Fibroblast of the conjunctiva (primary cell): ENCODE measurements around the gene STX16.
"Not testable (repeated sequence)": the region's sequence is repeated elsewhere in the genome, so short reads cannot be mapped to it uniquely, and the experiment has no call there.

Experiments used
- DNase-seq: peaks from one replicate; pipeline ENCODE4 v3.0.0-alpha.2; 2010; ENCODE audit warnings: low read depth

Gene STX16

DNA sequence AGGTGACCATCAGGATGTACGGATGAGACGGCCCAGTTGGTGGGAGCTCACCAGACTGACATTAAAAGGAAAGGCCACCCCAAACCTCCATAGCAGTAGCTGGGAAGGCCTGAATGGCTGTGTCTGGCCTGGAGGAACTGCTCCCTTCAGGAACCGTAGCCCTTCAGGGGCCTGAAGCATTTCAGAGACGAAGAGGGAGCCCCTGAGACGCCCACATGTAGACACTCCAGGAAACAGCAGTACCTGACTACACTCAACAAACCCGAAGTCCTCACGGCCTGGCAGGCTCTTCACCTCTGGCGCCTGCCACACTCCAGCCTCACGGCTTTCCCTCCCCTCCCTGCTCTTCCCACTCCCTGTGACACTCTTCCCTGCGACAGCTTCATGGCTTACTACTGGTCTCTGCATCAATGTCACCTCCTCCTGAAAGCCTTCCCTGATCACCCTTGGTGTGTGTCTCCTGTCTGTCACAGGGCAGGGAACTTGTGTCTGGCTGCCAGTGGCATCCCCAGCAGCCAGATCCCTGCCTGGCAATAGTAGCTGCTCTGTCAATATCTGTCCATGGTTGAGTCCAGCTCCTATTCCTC lies 14.6 kb upstream of the STX16 start:
- DNase-seq: no peak

DNA sequence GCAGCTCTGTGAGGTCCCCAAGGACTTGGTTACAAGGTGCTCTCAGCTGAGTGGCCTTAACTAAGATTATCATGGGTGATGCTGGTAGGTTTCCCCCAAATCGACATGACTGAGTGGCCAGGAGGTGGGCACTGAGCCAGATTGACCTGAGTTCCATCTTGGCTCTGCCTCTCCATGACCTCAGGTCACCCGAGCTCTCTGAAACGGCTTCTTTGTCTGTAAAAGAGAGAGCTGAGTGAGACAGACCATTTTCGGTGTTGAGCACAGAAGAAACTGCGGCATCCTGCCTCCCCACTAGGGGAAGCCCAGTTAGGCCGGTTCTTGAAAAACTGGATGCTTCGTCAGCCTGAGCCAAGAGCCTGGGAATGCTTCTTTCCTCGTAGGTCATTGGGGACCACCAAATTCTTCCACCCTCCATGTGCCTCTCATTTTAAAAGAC lies 14.1 kb upstream of the STX16 start:
- DNase-seq: no peak

DNA sequence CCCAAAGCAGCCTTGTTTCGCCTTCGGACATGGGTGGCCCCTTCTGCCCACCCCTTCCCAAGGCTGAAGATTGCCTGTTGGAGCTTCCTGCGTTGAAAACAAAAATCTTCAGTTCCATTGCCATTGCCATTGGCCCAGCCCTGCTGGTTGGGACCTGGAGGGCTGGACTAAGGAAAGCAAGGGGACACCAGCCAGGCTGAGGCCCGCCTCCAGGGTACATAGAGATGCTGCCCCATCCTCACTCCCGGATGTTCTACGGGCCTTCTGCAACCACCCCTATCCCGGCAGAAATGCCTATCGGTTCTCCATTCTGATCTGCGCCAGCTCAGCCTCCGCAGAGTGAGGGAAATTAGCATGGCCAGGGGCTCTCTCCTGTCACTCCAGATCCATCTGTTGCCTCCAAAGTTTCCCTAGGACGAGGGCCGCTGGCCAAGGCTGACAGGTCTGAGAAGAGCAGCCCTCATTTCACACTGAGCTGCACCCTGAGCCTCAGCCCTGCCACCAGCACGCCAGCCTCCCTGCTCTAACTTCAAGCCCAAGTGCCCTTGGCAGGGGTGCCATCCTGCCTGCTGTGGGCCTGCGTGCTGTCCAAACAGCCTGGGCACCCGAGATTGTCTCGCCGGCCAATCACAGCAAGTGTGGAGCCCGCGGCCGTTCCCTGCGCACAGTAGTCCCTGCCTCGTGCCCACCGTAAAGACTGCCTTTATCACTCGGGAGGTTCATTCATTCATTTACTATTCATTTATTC lies 13.4 kb upstream of the STX16 start:
- no peak for DNase-seq

DNA sequence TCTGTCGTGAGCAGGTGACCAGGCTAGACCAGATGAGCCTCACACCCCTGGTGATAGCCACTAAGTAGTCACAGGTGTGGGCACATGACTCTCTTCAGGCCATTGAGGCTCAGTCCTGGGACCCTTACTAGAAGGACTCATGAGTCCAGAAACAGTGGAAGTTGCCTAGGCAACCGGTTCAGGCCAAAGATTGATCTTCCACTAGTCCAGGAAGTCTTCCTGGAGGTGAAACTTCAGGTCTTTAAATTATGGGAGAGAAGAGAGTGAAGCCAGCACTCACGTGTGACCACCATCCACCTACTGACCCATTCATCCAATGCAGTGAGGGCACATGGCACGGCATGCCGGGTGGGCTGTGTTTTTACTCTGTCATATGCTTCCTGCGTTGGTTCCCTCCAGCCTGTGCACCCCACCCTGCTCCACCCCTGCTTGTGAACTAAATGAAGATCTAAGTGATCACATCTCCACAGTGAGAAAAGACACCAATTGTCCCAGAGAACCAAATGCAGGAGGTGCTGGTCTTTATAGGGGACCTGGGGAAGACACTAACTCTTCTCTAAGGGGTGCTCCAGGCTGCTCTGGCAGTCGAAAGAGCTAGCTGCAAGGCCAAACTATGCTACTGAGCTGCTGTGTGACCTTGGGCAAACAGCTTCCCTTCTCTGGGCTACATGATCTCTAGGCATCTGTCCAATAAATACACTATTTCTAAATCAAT lies 12.5 kb upstream of the STX16 start:
- DNase-seq: no peak

DNA sequence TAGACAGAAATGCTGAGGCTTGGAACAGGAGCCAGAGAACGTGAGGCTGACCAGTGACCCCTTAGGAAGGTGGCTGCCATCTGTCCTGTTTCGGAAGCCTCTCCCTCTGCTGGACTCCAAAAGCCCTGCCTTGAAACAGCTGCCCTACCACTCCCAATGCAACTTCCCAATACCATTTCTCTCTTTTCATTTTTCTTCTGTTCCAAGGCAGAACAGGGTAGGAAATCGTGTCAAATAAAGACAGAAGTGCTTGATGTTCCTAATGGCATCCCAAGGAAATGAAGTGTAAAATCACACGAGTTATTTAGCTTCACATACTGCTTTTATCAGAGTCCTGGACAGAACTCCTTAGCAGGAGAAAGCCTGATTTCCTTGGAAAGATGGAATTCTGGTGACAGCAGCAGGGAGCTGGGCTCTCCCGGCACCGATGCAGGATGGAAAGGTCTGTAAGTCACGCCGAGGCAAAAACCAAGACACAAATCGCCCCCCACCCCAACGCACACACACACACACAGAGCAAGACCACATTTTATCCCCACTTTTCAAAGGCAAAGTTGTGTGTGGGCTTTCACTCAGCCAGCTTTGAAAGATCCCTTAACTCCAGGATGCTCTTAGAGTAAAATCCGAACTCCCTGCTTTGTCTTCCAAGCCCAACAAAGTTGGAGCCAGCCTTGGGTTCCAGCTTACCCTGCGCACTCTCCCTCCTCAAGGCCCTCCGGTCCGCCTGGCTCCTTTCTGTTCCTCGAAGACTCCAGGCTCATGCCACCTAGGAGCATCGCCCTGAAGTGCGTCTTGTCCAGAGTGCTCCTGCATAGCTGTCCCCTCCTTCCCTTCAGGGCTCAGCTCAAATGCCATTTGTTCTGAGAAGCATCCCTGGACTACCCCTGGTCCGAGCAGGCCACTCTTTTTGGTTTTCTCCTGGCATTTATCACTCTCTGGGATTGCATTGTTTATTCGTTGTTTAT lies 11.6 kb upstream of the STX16 start:
- no peak for DNase-seq

DNA sequence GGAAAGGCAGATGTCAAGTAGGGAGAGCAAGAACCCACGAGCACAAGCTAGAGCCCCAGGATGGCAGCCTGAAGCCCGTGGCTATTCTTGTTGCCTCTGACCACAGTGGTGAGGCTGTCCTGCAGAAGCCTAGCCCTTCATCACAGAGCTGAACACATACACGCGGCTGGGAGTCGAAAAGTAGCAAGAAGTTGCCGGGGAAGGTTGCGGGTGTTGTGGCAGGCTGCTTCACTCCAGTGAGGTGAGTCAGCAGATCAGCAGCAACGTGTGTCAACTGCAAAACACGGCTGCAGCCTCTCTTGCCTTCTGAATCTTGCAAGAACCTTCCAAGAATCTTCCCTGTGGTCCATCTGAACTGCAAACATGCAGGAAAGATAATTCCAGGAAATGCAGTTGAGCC lies 10.6 kb upstream of the STX16 start:
- DNase-seq: no peak

DNA sequence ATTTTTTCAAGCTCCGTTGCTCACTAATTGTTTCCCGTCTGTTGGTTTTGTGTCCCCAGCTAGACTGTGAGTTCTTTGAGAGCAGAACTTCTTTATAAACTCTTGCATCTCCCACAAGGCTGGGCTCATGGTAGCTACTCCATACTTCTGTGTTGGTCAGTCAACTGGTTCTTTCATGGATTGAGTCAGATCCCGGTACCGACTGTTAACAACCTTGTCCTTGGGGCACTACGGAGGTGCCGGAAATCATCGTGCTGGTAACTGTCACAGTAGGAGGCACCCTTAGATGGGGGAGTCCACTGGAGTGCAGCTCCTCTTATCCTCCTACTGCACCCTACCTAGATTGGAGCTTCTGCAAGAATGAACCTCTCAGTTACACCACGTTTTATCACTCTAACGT lies 8.6 kb upstream of the STX16 start:
- DNase-seq: no peak

DNA sequence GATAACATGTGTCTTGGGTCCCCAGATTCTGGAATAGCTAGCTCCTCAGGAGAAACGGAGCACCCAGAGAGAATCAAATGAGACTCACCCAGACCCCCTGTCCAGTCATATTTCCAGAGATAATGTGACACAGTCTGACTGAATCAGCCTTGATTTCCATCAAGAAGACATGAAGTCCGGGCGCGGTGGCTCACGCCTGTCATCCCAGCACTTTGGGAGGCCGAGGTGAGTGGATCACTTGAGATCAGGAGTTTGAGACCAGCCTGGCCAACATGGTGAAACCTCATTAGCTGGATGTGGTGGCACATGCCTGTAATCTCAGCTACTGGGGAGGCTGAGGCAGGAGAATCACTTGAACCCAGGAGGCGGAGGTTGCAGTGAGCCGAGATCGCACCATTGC lies 8.2 kb upstream of the STX16 start:
- not testable (repeated sequence) for DNase-seq

DNA sequence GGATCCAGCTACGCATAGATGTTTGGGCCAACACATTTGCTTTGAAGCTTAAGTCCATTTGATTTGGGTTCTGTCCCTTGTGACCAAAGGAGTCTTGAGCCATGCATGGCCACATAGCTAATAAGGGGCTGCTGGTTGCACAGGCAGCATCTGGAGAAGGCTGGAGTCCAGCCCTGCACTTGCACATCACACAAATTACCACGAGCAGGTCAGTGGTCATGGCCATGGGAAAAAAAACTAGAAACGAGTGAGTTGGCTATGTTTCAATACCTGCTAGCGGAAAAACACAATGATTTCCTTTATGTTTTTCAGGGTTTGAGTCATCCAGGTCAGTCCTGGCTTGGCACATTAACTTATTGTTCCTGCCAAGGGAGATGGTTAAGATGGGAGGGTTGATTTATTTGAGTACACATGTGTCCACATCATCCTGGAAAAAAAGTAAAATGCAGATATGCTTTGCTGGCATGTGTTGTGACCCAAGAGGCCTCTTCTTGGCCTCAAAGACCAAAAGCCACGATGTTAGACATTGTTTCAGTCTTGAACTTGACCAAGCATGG lies 5.6 kb upstream of the STX16 start:
- no peak for DNase-seq

DNA sequence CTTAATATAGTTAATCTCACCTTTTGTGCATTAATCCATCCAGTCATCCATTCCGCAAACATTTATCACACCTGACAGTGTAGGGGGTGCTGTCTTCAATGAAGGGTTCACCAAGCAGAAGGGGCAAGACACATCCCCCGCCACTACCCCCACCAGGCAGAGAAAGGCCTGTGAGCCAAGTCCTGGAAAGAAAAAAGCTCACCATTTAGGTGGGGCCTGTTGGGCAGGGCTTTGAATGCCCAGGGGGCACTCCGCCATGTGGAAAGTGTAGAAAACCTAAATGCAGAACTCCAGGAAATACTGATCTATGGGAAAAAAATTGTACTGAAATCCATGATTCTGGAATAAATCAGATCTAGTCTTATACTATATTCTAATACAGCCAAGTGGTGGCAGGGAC lies 4.8 kb upstream of the STX16 start:
- DNase-seq: no peak

DNA sequence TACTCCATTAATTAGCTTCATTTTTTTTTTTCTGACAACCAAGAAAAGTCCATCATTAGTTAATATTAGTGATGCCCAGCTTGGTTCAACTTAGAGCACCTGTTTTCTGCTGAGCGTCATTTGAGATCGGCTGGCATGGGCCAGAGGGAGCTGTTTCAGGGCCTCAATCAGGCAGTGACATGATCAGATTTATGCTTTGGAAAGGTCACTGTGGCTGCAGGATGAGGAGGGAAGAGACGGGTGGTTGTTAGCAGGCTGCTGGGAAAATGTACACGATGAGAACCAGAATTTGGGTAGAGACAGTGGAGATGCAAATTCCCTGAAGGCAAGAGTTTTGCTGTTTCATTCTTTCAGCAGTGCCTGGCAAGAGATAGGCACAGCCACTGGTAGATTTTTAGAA lies 4.4 kb upstream of the STX16 start:
- no peak for DNase-seq

DNA sequence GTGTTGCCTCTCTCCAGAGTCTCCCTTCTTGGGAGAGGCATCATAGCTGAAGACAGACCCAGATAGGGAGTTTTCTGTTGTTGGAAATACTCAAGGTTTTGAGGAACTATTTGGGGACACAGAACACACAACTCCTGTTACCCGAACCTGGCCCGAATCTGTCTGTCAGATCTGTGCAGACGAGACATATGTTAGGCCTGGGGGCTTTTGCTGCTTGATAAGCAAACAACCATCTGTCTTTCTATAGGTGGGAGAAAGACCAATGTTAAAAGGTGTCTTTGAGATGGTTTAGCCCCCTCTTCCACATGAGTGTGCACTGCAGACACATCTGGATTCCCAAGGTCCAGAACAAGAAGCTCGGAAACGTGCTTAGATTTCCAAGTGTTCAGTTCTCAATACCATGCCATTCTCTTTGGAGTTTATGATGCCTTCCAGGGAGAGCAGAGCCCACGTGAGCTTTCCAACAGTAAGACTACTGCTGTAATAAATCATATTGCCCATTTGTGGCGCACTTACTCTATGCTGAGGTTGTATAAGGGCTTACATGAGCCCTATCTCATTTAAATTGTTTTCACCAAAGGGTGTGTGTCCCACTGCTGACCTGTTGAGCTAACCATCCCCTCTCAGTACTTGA lies 3.8 kb upstream of the STX16 start:
- no peak for DNase-seq

DNA sequence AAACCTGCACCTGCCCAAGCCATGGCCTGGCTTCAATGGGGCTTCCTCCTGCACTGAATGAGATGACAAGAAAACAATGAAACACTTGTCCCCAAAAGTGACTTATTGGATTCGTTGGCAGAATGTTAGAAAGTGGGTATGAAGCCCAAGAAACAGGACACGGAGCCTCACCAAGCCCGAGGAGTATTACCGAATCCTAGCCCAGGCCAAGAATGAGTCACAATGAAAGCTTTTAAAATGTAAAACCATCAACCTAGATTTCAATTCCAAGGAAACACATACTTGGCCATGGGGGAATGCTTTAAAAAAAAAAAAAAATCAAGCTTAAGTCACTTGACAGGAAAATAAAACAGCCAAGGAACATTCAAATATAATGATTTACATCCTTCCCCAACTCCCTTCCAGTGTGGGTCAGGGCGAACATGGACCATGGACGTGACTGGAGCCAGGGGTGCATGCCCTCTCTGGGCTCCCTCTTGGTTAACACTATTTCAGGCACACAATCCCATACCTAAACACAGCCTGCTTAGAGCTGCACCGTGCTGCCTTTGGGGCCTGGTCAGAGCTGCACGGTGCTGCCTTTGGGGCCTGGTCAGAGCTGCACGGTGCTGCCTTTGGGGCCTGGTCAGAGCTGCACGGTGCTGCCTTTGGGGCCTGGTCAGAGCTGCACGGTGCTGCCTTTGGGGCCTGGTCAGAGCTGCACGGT lies 3.1 kb upstream of the STX16 start:
- DNase-seq: no peak

DNA sequence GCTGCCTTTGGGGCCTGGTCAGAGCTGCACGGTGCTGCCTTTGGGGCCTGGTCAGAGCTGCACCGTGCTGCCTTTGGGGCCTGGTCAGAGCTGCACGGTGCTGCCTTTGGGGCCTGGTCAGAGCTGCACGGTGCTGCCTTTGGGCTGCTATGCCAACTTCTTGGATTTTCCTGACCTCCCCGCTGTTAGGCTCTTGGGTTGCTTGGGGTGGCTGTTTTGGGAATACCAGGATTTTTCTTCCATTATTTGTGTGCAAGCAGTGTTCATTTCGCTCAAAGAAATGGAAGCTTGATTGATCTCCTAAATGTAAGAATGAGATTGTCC lies 2.6 kb upstream of the STX16 start:
- not testable (repeated sequence) for DNase-seq

DNA sequence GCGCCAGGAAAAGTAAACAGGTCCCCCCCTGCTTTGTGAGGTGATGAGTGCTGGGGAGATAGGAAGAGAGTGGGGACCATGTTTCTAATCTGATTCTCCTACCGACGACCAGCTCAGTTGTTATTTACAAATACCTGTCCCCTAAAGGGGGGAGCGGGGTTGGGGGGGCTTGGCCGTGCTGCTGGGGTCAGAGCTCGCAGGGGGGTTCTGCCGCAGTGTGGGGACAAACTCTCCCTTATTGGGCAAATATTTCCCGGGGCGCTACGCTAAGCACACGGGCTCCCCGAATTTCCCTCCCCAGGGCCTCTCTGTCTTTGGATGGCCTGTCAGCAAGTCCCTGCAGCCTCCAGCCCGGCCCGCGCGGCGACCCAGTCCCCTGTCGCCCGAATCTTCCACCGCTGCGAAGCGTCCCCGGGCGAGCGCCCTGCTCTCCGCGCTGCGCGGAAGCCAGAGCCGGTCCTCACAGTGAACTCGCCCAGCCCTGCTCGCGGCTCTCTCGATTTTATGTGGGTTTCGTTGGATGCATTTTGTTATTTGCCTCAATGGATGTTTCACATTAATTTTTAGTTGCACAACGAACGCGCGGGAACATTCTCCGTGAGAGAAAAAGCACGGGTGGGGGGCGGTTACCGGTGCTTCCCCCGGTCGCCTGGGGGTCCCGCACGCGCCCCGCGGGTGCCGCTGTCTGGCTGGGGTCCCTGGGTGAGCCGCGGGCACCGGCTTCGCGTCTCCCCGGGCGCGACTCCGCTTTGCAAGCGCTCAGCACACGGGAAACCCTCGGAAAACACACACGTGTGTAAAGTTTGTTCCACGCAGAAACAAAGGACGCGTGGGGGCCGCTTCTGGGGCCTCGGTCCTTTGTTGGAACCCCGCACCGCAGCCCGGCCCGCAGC lies 1.5 kb upstream of the STX16 start:
- DNase-seq: no peak

DNA sequence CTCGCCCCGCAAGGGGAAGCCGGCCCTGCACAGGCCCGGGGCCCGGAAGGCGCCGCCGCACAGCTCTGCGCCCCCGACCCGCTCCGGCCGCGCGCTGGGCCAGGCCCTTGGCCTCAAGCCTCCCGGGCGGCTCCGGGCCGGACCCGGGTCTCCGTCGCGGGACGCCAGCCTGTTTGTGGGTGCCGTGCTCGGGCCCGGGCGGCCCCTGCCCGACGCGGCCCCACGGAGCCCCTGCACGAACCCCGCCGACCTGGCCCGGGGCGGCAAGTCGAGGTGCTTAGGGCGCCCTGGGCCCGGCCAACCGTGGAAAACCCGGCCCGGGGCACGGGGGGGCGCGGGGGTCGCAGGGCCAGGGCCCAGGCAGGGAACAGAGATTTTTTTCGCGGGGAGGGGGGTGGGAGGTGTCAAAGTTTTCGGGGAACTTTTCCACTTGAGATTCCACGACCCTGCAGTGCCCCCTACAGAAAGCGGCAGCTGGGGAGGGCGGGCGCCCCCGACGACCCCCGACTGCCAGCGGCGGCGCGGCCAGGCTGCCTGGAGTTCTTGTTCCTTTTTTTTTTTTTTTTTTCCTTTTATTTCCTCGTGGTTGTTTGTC lies 805 bp upstream of the STX16 start:
- DNase-seq: no peak

DNA sequence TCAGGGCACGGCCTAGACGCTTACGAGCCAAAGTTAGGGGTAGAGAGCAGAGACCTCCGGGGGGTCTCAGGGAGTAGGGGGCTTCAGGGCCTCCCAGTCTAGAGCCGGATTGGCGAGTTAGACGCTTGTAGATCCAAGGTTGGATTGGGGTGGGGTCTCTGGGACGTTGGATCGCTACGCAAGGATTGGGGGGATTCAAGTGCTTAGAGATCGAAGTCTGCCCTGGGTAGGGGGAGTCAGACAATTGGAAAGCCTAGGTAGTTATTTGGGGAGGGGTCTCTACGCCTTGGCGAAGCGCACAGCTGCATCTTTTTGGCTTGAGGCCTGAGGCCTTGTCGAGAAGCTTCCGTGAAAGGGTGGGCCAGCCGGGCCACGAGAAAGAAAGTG lies 469 bp downstream of the STX16 start:
- DNase-seq: no peak

DNA sequence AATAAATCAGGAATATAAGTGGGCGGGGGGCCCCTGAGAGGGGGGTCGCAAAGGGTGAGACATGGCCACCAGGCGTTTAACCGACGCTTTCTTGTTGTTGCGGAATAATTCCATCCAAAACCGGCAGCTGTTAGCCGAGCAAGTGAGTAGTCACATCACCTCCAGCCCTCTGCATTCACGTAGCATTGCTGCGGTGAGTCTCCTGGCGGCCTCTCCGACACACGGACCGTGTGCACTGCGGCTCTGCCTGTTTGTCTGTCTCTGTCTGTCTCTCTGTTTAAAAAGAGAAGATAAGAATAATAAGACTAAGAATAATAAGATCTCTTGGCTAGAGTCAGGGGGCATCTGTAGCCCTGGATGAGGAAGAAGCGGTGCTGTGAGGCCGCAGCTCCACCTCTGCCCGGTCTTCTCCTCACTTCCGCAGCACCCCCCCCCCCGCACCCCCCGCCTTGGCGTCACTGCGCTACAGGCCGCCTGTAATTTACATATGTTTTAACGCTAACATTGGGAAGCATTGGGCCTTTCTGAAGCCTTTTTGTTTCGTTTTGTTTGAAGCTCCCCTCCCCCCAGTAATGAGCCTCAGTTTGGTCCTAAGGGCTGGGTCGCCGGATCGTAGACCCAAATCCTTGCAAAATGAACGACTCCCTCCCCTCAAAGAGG lies 993 bp downstream of the STX16 start:
- peak; percentile 43 for DNase-seq
